OCI-LY7 (cell line): ENCODE measurements around the gene ST6GALNAC5. TPM values are rescaled to one million over a fixed set of nuclear protein-coding genes. Genes with fewer than 3 reads are reported as not detected.

Experiments
- BruUV-seq: library from RNA; stranded (reverse); fragments of 400-500 nt; replicated peaks from 2 replicates; lab custom pipeline; 2021; lab: Mats Ljungman, UMichigan
- CTCF ChIA-PET: fragments of 300-600 bp; sonication (Branson Sonifier 250); formaldehyde crosslinking; loops from one replicate; lab custom pipeline; 2022; ENCODE audit warnings: antibody characterized with exemption; ENCODE audit not compliant: unreplicated experiment; lab: Charles Lee
- POLR2A ChIA-PET: fragments of 300-600 bp; sonication (Branson Sonifier 250); formaldehyde crosslinking; loops from one replicate; lab custom pipeline; 2022; ENCODE audit warnings: antibody characterized with exemption; lab: Charles Lee
- DNase-seq: peaks from one replicate; pipeline ENCODE4 v3.0.0-alpha.2; 2015; ENCODE audit warnings: low spot score
- H2AFZ ChIP-seq: fragments of 200-600 bp; sonication (generic), shearing (Covaris generic); 2 replicates; pipeline ENCODE4 v1.6.1; 2014; ENCODE audit warnings: mild to moderate bottlenecking, antibody characterized with exemption, low read length, moderate library complexity
- H3K27ac ChIP-seq: fragments of 200-600 bp; sonication (generic); 2 replicates; pipeline ENCODE4 v1.5.1; 2014; ENCODE audit warnings: mixed run types, low read depth, mild to moderate bottlenecking, moderate library complexity, low read length, inconsistent platforms; ENCODE audit not compliant: poor library complexity, severe bottlenecking
- H3K36me3 ChIP-seq: fragments of 200-600 bp; sonication (generic); 2 replicates; pipeline ENCODE4 v1.6.1; 2014; ENCODE audit warnings: mild to moderate bottlenecking, antibody characterized with exemption, low read length, moderate library complexity, mixed read lengths; ENCODE audit not compliant: insufficient read depth
- H3K4me1 ChIP-seq: fragments of 200-600 bp; sonication (generic); 2 replicates; pipeline ENCODE4 v1.5.1; 2014; ENCODE audit warnings: mild to moderate bottlenecking, low read length; ENCODE audit not compliant: insufficient read depth, poor library complexity, severe bottlenecking
- H3K4me2 ChIP-seq: fragments of 200-600 bp; sonication (generic); 2 replicates; pipeline ENCODE4 v1.6.1; 2014; ENCODE audit warnings: mild to moderate bottlenecking, low read length
- H3K4me3 ChIP-seq: fragments of 200-600 bp; sonication (generic); 2 replicates; pipeline ENCODE4 v1.5.1; 2014; ENCODE audit warnings: mild to moderate bottlenecking, low read depth, low read length; ENCODE audit not compliant: poor library complexity, severe bottlenecking
- H3K79me2 ChIP-seq: fragments of 200-600 bp; sonication (generic); 2 replicates; pipeline ENCODE4 v1.6.1; 2016; ENCODE audit warnings: low read depth, mild to moderate bottlenecking, low read length, moderate library complexity, mixed read lengths; ENCODE audit not compliant: insufficient read depth
- H3K9me2 ChIP-seq: fragments of 200-600 bp; sonication (generic); 2 replicates; pipeline ENCODE4 v1.6.1; 2016; ENCODE audit warnings: mild to moderate bottlenecking, low read length, mixed read lengths; ENCODE audit not compliant: insufficient read depth
- H3K9me3 ChIP-seq: fragments of 200-600 bp; sonication (generic); 2 replicates; pipeline ENCODE4 v1.6.1; 2014; ENCODE audit warnings: mild to moderate bottlenecking, mixed run types, low read length, mixed read lengths
- H4K20me1 ChIP-seq: fragments of 200-600 bp; sonication (generic); 2 replicates; pipeline ENCODE4 v1.6.1; 2014; ENCODE audit warnings: mild to moderate bottlenecking, antibody characterized with exemption, low read length, moderate library complexity, mixed read lengths; ENCODE audit not compliant: insufficient read depth
- CTCF ChIP-seq: fragments of 200-600 bp; sonication (generic); conservative IDR thresholded peaks from 2 replicates; pipeline ENCODE4 v1.5.1; 2014; ENCODE audit warnings: mild to moderate bottlenecking, antibody characterized with exemption, low read length, moderate library complexity, mixed read lengths
- EZH2phosphoT487 ChIP-seq: fragments of 200-600 bp; sonication (generic); IDR thresholded peaks from 2 replicates; pipeline ENCODE4 v1.6.1; 2018; ENCODE audit warnings: low read depth, borderline replicate concordance, mild to moderate bottlenecking, mixed run types, antibody characterized with exemption, low read length, moderate library complexity, mixed read lengths
- intact Hi-C: fragments of 100-400 bp; cut with micrococcal nuclease; formaldehyde crosslinking; loops from one replicate; pipeline ENCODE4 v1.10.0; 2022; ENCODE audit not compliant: unreplicated experiment
- total RNA-seq, 2 experiments: library from RNA; depleted of rRNA in 1 of 2; stranded (reverse); fragments of >200 nt in 1 of 2; shearing (Covaris generic) in 1 of 2; gene quantifications; 2 replicates each; pipeline ENCODE4 v1.2.3, GENCODE V29; 2014 to 2022

ST6GALNAC5 gene
- total RNA-seq, 2 experiments from 2014 or later: not detected

DNA sequence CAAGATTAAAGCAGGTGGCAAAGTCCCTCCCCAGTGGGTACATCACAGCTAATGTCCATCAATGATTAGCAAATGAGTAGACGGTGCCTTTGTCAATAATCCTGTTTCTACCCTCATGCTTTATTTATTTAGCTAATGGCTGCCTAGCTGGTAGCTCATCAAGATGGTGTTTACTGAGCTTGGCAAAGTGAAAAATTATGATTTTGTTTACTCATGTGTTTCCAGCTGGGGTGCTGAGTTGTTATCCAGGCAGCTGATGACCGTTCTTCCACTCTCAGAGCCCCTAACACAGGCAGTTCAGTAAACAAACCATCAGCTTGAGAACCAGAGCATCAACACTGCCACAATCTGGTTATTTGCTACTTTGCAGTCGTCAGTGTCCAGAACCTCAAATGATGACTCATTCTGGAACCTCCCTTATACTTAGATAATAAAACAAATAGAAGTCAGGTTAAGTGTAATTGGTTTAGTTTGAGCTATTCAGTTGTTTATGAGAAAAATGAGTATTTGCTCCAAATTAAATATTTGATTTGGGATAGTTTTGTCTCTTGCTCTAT, 163.9 kb downstream of the ST6GALNAC5 start:
- Histone ChIP-seq H4K20me1 (no peaks in the 10 kb centered on the region), H3K9me3 (no peaks in the 10 kb centered on the region), H3K4me1 (no peaks in the 10 kb centered on the region), H3K27ac (no peak overlapping the region), H2AFZ (no peak overlapping the region), H3K4me3 (no peak overlapping the region), H3K9me2 (no peaks in the 10 kb centered on the region), H3K79me2 (no peaks in the 10 kb centered on the region), H3K4me2 (no peak overlapping the region), H3K36me3 (no peaks in the 10 kb centered on the region)
- TF ChIP-seq EZH2phosphoT487 (no peak), CTCF (no peak)
- DNase-seq: no peak
- POLR2A ChIA-PET: interaction anchor here (0.6 to 1.2 kb wide), 2 partner anchors 27 to 132 kb away, joined by 3 read pairs; no protein-coding TSS in a partner anchor
- no TSS peak for BruUV-seq
- CTCF ChIA-PET: no interaction called here
- intact Hi-C loops: no loop called here

DNA sequence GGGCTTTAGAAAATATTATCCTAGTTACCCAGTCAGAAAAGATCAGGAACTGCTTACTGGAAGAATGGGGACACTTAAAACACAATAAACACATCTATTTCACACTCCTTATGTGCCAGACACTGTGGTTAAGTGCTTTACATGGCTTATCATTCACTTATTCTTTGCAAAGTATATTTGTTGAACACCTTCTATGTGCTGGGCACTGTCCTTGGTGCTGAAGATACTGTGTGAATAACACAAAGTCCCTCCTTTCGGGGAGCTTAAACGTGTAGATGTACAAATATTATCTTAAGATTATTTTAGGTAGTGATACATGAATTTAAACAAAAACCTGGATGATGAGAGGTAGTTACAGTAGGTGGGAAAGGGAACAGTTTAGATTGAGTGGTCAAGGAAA, 169.3 kb downstream of the ST6GALNAC5 start:
- ChIA-PET POLR2A (interaction anchor here (0.6 kb wide), 1 partner anchor 1031 kb away, joined by 3 read pairs; no protein-coding TSS in a partner anchor), CTCF (no interaction called here)
- Histone ChIP-seq H2AFZ (no peak overlapping the region), H3K4me3 (no peak overlapping the region), H4K20me1 (no peaks in the 10 kb centered on the region), H3K4me1 (no peaks in the 10 kb centered on the region), H3K27ac (no peak overlapping the region), H3K9me2 (no peaks in the 10 kb centered on the region), H3K9me3 (no peaks in the 10 kb centered on the region), H3K4me2 (no peak overlapping the region), H3K36me3 (no peaks in the 10 kb centered on the region), H3K79me2 (no peaks in the 10 kb centered on the region)
- TF ChIP-seq CTCF (no peak), EZH2phosphoT487 (no peak)
- no peak for DNase-seq
- BruUV-seq: no TSS peak
- intact Hi-C loops: no loop called here

DNA sequence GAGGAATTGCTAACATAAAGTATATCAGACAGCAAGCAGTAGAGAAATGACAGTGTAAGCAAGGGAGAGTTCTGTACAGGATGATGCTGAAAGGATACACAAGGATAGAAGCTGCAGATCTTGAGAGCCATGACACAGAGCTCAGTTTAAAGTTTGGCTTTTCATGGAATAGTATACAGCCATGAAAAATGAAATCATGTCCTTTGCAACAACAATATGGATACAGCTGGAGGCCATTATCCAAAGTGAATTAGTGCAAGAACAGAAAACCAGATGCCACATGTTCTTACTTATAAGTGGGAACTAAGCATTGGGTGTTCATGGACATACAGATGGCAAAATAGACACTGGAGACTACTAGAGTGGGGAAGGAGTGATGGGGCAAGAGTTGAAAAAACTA, 169.8 kb downstream of the ST6GALNAC5 start:
- intact Hi-C loops: no loop called here
- TF ChIP-seq EZH2phosphoT487 (no peak), CTCF (no peak)
- no peak overlapping the region for H3K27ac ChIP-seq
- no peak overlapping the region for H3K4me3 ChIP-seq
- H2AFZ ChIP-seq: no peak overlapping the region
- no peaks in the 10 kb centered on the region for H3K36me3 ChIP-seq
- POLR2A ChIA-PET: no interaction called here
- H3K79me2 ChIP-seq: no peaks in the 10 kb centered on the region
- H3K9me2 ChIP-seq: no peaks in the 10 kb centered on the region
- H3K9me3 ChIP-seq: no peaks in the 10 kb centered on the region
- H3K4me1 ChIP-seq: no peaks in the 10 kb centered on the region
- H3K4me2 ChIP-seq: no peak overlapping the region
- no peak for DNase-seq
- BruUV-seq: no TSS peak
- no peaks in the 10 kb centered on the region for H4K20me1 ChIP-seq
- CTCF ChIA-PET: no interaction called here
